NCI-H1417 (cell line): Measurements from ENCODE around the gene MAP4.
A peak's percentile ranks its signal among the peaks of the same experiment; 100 is the strongest.
"Not testable (repeated sequence)": the region's sequence is repeated elsewhere in the genome, so short reads cannot be mapped to it uniquely, and the experiment has no call there.

Experiments
- DNase-seq, 3 experiments: peaks; one replicate each; lab custom pipeline; 2025; lab: John Stamatoyannopoulos, UW

The MAP4 gene

GRCh38 chr3:48016301-48016973, at the start of gene MAP4:
MAP4 (minus strand) TSS chr3:48016416; CDS start chr3:47998860, 17,556 bp downstream.
- DNase-seq, result no peak

- no peak for DNase-seq
Measured at GRCh38 chr3:48065035-48065434, 48.8 kb upstream of the MAP4 start.

GRCh38 chr3:48064292-48064829, 48.1 kb upstream of the MAP4 start:
- DNase-seq, result no peak

GRCh38 chr3:48061586-48061985, 45.4 kb upstream of the MAP4 start:
- DNase-seq, result not testable (repeated sequence)

GRCh38 chr3:48058091-48058490, 41.9 kb upstream of the MAP4 start:
- no peak for DNase-seq

- DNase-seq, result no peak
Measured at GRCh38 chr3:48057521-48057920, 41.3 kb upstream of the MAP4 start.

GRCh38 chr3:48047841-48048464, 31.7 kb upstream of the MAP4 start:
- DNase-seq, result peak in 1 of 3 experiments; percentile 7

GRCh38 chr3:48042071-48042760, 26.0 kb upstream of the MAP4 start:
- DNase-seq, result no peak

- DNase-seq, result no peak
Measured at GRCh38 chr3:48039487-48040190, 23.4 kb upstream of the MAP4 start.

GRCh38 chr3:48038971-48039481, 22.8 kb upstream of the MAP4 start:
- DNase-seq, result no peak

GRCh38 chr3:48034000-48034516, 17.8 kb upstream of the MAP4 start:
- DNase-seq, result no peak

GRCh38 chr3:48030188-48030587, 14.0 kb upstream of the MAP4 start:
- DNase-seq, result no peak

- peak in 1 of 3 experiments; percentile 1 for DNase-seq
Measured at GRCh38 chr3:48026951-48027908, 11.0 kb upstream of the MAP4 start.

GRCh38 chr3:48026098-48026497, 9.9 kb upstream of the MAP4 start:
- DNase-seq, result peak in 1 of 3 experiments; percentile 7

GRCh38 chr3:48024401-48024800, 8.2 kb upstream of the MAP4 start:
- no peak for DNase-seq

- DNase-seq, result no peak
Measured at GRCh38 chr3:48023377-48023776, 7.2 kb upstream of the MAP4 start.

GRCh38 chr3:48022178-48022577, 6.0 kb upstream of the MAP4 start:
- no peak for DNase-seq

- no peak for DNase-seq
Measured at GRCh38 chr3:48018841-48019240, 2.6 kb upstream of the MAP4 start.

GRCh38 chr3:48015431-48016180, 610 bp downstream of the MAP4 start:
- no peak for DNase-seq

- no peak for DNase-seq
Measured at GRCh38 chr3:48014358-48014757, 1.9 kb downstream of the MAP4 start.
